ENCODE results near the gene PPIC.

Gene PPIC

GRCh38 chr5:123036391-123037103, at the start of gene PPIC:
TSS of gene PPIC (minus strand) at chr5:123036725. CDS start at chr5:123036625, 100 bp downstream.
- no peak for TF ChIP-seq CTCF (conservative IDR thresholded peaks at IDR 0.05; ENCODE audit: control insufficient read depth, insufficient read depth, low read depth, low read length)
- peak; percentile 77 for DNase-seq (ENCODE audit: low read depth)
- peak within 1 kb of the TSS; percentile 75 for H3K4me3 ChIP-seq (ENCODE audit: control insufficient read depth, low read depth, low read length)

- TF ChIP-seq CTCF (conservative IDR thresholded peaks at IDR 0.05; ENCODE audit: control insufficient read depth, insufficient read depth, low read depth, low read length) = no peak
- no peak for DNase-seq (ENCODE audit: low read depth)
- H3K4me3 ChIP-seq (ENCODE audit: control insufficient read depth, low read depth, low read length) = no peak overlapping the region
Observed at GRCh38 chr5:123085638-123086286, 49.2 kb upstream of the PPIC start.

- DNase-seq (ENCODE audit: low read depth) = no peak
- no peak overlapping the region for H3K4me3 ChIP-seq (ENCODE audit: control insufficient read depth, low read depth, low read length)
- no peak for TF ChIP-seq CTCF (conservative IDR thresholded peaks at IDR 0.05; ENCODE audit: control insufficient read depth, insufficient read depth, low read depth, low read length)
Observed at GRCh38 chr5:123084730-123085605, 48.4 kb upstream of the PPIC start.

- DNase-seq (ENCODE audit: low read depth) = peak; percentile 53
- no peak for TF ChIP-seq CTCF (conservative IDR thresholded peaks at IDR 0.05; ENCODE audit: control insufficient read depth, insufficient read depth, low read depth, low read length)
- H3K4me3 ChIP-seq (ENCODE audit: control insufficient read depth, low read depth, low read length) = no peak overlapping the region
Observed at GRCh38 chr5:123083298-123083697, 46.8 kb upstream of the PPIC start.

- no peak for DNase-seq (ENCODE audit: low read depth)
- no peak for TF ChIP-seq CTCF (conservative IDR thresholded peaks at IDR 0.05; ENCODE audit: control insufficient read depth, insufficient read depth, low read depth, low read length)
- H3K4me3 ChIP-seq (ENCODE audit: control insufficient read depth, low read depth, low read length) = no peak overlapping the region
Observed at GRCh38 chr5:123080215-123080614, 43.7 kb upstream of the PPIC start.

GRCh38 chr5:123075521-123076163, 39.1 kb upstream of the PPIC start:
- no peak for TF ChIP-seq CTCF (conservative IDR thresholded peaks at IDR 0.05; ENCODE audit: control insufficient read depth, insufficient read depth, low read depth, low read length)
- no peak overlapping the region for H3K4me3 ChIP-seq (ENCODE audit: control insufficient read depth, low read depth, low read length)
- no peak for DNase-seq (ENCODE audit: low read depth)
